H54 (cell line): ENCODE measurements around the gene TRMO.

ENCODE experiments used
- DNase-seq: peaks from one replicate; pipeline ENCODE4 v3.0.0; 2011; ENCODE audit warnings: low spot score, mixed read lengths; ENCODE audit not compliant: insufficient read length
- FAIRE-seq: peaks from 3 replicates; lab custom pipeline; 2011; peaks lifted over from hg19 to GRCh38; lab: Jason Lieb, UNC
- POLR2A ChIP-seq: IDR thresholded peaks from 2 replicates; pipeline ENCODE4 v1.6.1; 2011; ENCODE audit warnings: low read depth, mild to moderate bottlenecking, low read length

The TRMO gene

GRCh38 chr9:97904725-97905124, 17.6 kb downstream of the TRMO start:
- DNase-seq (no peak), FAIRE-seq (no peak)
- no peak for TF ChIP-seq POLR2A

GRCh38 chr9:97903177-97903576, 19.1 kb downstream of the TRMO start:
- peak; percentile 15 for FAIRE-seq
- TF ChIP-seq POLR2A: no peak
- DNase-seq: no peak

- peak; percentile 67 for DNase-seq
- TF ChIP-seq POLR2A: no peak
- peak; percentile 94 for FAIRE-seq
These were observed 21.3 kb downstream of the TRMO start for GRCh38 chr9:97900738-97901565.

- FAIRE-seq: no peak
- DNase-seq: no peak
- no peak for TF ChIP-seq POLR2A
These were observed 22.1 kb downstream of the TRMO start for GRCh38 chr9:97900103-97900737.

- FAIRE-seq (peak; percentile 93), DNase-seq (peak; percentile 74)
- TF ChIP-seq POLR2A: no peak
These were observed 26.5 kb downstream of the TRMO start for GRCh38 chr9:97895695-97896332.

- no peak for TF ChIP-seq POLR2A
- DNase-seq (no peak), FAIRE-seq (peak; percentile 11)
These were observed 27.1 kb downstream of the TRMO start for GRCh38 chr9:97895211-97895610.

- no peak for TF ChIP-seq POLR2A
- FAIRE-seq (no peak), DNase-seq (no peak)
These were observed 29.9 kb downstream of the TRMO start for GRCh38 chr9:97892421-97892820.

GRCh38 chr9:97891736-97892135, 30.6 kb downstream of the TRMO start:
- TF ChIP-seq POLR2A: no peak
- no peak for DNase-seq
- no peak for FAIRE-seq

GRCh38 chr9:97889941-97890887, 32.1 kb downstream of the TRMO start:
- DNase-seq (peak; percentile 73), FAIRE-seq (no peak)
- no peak for TF ChIP-seq POLR2A

- TF ChIP-seq POLR2A: no peak
- FAIRE-seq (no peak), DNase-seq (no peak)
These were observed 42.0 kb downstream of the TRMO start for GRCh38 chr9:97880336-97880735.

- no peak for DNase-seq
- no peak for TF ChIP-seq POLR2A
- no peak for FAIRE-seq
These were observed 46.2 kb downstream of the TRMO start for GRCh38 chr9:97876061-97876460.

GRCh38 chr9:97875111-97875510, 47.2 kb downstream of the TRMO start:
- TF ChIP-seq POLR2A: no peak
- no peak for FAIRE-seq
- no peak for DNase-seq

GRCh38 chr9:97874624-97875023, 47.7 kb downstream of the TRMO start:
- TF ChIP-seq POLR2A: no peak
- no peak for DNase-seq
- no peak for FAIRE-seq
